Nucleus accumbens (tissue), 56 donors: ENCODE measurements around the gene MAST1.
"Not testable (repeated sequence)": the region's sequence is repeated elsewhere in the genome, so short reads cannot be mapped to it uniquely, and the experiment has no call there.

ENCODE experiments used
- DNase-seq, 56 donors: peaks; one replicate each; lab custom pipeline; 2025; lab: John Stamatoyannopoulos, UW

The MAST1 gene

GRCh38 chr19:12888006-12888603 lies 49.8 kb downstream of the MAST1 start:
- no peak for DNase-seq

DNA sequence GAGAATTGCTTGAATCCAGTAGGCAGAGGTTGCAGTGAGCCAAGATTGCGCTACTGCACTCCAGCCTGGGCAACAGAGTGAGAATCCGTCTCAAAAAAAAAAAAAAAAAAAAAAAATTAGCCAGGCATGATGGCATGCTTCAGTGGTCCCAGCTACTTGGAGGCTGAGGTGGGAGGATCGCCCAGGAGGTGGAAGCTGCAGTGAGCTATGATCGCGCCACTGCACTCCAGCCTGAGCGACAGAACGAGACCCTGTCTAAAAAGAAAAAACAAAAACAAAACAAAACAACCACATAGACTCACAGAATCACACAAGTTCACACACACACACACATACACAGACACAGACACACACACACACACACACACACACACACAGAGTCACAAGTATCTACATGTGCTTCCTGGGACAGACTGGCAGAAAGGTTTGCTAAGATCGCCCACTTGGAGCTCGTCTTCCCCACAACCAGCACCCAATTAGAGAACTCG lies 52.0 kb downstream of the MAST1 start:
- not testable (repeated sequence) for DNase-seq

DNA sequence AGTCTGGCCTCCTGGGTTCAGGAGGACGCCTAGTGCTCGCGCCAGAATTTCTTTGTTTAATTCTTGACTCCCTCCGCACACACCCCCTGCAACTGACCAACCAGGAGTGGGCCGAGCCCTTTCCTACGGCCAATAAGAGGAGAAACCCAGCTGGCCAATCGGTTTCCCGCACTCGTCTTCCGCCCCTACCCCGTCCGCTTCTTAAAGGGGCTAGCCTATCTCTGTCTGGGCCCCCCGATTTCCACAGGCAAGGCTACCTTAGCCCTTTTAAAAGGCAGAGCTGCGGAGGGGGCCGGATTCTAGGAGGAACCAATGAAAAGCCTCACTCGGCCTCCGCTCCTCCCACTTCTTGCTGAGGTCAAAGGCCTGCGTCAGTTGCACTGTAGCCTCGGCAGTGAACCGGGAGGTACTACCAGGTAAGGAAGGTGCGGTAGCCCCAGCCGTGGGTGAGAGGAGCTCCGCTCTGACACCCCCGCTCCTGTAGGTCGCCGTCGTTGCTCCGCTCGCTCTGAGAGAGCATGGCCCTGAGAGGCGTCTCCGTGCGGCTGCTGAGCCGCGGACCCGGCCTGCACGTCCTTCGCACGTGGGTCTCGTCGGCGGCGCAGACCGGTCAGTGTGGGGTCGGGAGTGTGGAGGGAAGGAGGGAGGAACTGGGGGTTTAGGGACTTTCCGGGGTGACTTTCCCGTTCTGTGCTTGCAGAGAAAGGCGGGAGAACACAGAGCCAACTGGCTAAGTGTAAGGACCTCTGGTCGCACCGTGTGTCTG lies 52.7 kb downstream of the MAST1 start, which contains the start of gene GCDH:
TSS of gene GCDH (plus strand) at position 374 of the 766 bp plus-strand sequence. CDS start at position 519, 145 bp downstream.
- DNase-seq, result peak; percentile 49 to 100 (median 98)

DNA sequence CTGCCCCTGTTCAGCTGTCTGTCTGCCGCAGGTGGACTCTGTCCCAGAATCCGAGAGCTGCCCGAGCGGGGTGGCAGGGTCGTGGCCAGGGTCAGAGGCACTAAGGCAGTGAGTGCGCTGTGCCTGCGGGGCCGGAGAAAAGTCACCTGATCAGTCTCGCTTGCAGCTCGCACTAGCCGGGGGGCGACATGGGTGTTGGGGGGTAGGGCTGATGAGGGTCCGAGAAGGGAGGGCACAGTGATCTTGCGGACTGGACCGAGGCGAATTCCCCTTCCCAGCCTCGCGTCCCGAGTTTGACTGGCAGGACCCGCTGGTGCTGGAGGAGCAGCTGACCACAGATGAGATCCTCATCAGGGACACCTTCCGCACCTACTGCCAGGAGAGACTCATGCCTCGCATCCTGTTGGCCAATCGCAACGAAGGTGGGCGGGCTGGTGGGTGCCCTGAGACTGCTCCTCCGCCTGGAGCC lies 53.3 kb downstream of the MAST1 start:
- no peak for DNase-seq

- no peak for DNase-seq
These were observed 55.3 kb downstream of the MAST1 start for GRCh38 chr19:12893582-12893981.

DNA sequence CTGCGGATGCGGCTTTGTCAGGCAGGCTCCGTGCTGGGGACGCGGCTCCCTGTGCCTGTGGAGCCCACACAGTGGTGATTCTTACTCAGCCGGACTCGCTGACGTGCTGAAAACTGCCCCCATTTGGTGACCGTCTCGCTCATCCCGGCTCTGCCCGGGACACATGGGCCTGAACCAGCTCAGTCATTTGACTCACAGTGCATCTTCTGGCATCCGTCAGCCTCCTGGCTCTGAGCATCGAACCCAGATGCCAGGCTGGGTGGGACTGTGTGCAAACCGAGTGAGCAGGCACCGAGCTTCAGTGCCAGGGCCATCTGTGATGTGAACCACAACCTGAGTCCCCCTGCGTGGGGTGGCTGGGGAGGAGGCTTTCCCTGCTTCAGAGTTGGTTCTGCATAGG lies 58.1 kb downstream of the MAST1 start:
- DNase-seq, result no peak

GRCh38 chr19:12899891-12900518 lies 61.7 kb downstream of the MAST1 start:
- no peak for DNase-seq

DNA sequence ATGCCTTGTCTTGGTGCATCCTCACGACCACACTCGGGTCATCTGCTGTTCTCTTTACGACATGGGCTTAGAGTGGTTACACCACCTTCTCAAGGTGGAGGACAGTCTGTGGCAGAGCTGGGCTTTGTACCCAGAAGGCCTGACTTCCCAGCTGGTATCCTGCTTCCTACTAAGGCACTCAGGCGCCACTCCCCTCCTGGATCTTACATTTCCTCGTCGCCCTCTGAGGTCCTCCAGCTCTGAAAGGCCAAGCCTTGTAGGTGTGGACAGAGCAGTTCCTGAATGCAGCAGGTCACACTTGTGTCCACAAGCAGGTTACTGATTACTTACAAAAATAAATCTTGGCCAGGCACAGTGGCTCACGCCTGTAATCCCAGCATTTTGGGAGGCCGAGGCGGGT lies 68.9 kb downstream of the MAST1 start:
- no peak for DNase-seq

- no peak for DNase-seq
These were observed 74.3 kb downstream of the MAST1 start for GRCh38 chr19:12912571-12912970.

DNA sequence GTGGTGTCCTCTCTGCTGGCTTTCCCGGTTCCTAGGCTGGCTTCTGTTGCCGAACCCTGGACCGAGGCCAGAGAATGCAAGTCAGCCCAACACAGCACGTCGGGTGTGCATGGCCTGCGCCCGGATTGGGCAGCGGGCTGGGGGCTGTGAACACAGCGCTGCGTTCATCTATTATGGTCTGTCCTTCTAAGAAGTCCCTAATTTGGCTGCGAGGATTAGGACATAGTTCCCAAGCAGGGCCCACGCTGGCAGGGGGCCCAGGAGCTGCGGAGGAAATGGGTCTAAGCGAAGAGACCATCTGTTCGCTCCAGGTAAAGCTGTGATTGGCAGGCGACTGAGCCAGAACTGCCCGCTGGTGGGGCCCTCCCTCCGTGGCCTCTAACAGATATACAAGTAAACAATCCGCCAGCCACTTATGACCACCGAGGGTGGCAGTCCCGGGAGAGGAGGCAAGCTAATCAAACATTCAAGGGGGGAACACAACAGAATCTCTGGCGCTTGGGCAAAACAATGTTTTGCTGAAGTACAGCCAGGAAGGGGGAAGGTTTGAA lies 74.8 kb downstream of the MAST1 start:
- peak in 54 of 56 donors; percentile 28 to 91 (median 66) for DNase-seq

- peak in 13 of 56 donors; percentile 1 to 25 (median 11) for DNase-seq
These were observed 75.8 kb downstream of the MAST1 start for GRCh38 chr19:12913851-12914690.

DNA sequence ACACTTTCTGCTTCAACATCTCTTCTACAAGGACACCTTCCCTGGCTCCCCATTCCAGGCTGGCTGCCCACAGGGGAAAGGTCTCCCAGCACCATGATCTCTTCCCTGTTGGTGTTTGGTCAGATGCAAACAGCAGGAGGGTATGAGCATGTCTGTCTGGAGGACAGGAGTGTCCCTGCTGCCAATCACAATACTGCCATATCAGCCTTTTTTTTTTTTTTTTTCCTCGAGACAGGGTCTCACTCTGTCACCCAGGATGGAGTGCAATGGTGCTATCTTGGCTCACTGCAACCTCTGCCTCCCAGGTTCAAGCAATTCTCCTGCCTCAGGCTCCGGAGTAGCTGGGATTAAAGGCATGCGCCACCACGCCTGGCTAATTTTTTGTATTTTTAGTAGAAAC lies 77.5 kb downstream of the MAST1 start:
- not testable (repeated sequence) for DNase-seq

GRCh38 chr19:12918253-12918652 lies 79.9 kb downstream of the MAST1 start:
- no peak for DNase-seq

DNA sequence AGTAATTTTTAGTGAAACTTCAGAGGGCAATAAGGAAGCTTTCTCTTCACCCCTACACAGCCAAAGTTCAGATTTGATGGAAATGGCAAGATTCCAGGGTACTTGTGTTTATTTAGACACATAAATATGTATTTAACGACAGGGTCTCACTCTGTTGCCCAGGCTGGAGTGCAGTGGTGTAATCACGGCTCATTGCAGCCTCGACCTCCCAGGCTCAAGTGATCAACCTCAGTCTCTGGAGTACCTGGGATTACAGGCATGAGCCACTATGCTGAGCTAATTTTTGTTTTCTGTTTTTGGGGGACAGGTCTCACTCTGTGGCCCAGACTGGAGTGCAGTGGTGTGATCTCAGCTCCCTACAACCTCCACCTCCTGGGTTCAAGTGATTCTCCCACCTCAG lies 82.7 kb downstream of the MAST1 start:
- no peak for DNase-seq

DNA sequence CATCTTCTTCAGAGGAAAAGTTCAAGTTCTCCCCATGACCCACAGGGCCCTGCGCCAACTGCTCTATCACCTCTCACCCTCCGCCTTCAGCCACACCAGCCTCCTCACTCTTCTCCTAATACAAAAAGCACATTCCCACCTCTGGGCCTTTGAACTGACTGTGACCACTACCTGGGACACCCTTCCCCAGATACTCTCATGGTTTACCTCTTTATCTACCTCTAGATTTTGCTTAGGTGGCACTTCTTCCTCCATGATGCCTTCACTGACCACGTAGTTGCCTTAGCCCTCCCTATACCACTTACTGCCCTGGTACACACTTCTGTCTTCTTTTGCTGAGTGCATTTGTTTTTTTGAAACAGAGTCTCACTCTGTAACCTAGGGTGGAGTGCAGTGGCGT lies 84.6 kb downstream of the MAST1 start:
- DNase-seq, result no peak
